Sigmoid colon (tissue), 4 donors: ENCODE measurements around the gene CEACAM18.

Experiments used
- EP300 ChIP-seq, 4 donors: sonication (generic); formaldehyde crosslinking; IDR thresholded peaks; one replicate each; pipeline ENCODE4 v1.6.1; 2017; ENCODE audit warnings: antibody characterized with exemption in 4 of 4
- POLR2A ChIP-seq, 2 donors: fragments of 450-650 bp; IDR thresholded peaks; one replicate each; pipeline ENCODE4 v1.6.1; 2016; ENCODE audit warnings: antibody characterized with exemption in 2 of 2, mild to moderate bottlenecking in 2 of 2, moderate library complexity in 2 of 2
- POLR2AphosphoS5 ChIP-seq, 4 donors: sonication (generic); formaldehyde crosslinking; IDR thresholded peaks; one replicate each; pipeline ENCODE4 v1.6.1; 2017; ENCODE audit warnings: antibody characterized with exemption in 4 of 4
- TF ChIP-seq, protein P1 (sequence below), 4 experiments: fragments of 450-650 bp in 3 of 4; fragments of 200-600 bp in 1 of 4; IDR thresholded peaks; one replicate each; pipeline ENCODE4 v1.5.1; 2016 to 2019; ENCODE audit warnings: antibody characterized with exemption in 4 of 4, mild to moderate bottlenecking in 3 of 4, moderate library complexity in 2 of 4

DNA sequence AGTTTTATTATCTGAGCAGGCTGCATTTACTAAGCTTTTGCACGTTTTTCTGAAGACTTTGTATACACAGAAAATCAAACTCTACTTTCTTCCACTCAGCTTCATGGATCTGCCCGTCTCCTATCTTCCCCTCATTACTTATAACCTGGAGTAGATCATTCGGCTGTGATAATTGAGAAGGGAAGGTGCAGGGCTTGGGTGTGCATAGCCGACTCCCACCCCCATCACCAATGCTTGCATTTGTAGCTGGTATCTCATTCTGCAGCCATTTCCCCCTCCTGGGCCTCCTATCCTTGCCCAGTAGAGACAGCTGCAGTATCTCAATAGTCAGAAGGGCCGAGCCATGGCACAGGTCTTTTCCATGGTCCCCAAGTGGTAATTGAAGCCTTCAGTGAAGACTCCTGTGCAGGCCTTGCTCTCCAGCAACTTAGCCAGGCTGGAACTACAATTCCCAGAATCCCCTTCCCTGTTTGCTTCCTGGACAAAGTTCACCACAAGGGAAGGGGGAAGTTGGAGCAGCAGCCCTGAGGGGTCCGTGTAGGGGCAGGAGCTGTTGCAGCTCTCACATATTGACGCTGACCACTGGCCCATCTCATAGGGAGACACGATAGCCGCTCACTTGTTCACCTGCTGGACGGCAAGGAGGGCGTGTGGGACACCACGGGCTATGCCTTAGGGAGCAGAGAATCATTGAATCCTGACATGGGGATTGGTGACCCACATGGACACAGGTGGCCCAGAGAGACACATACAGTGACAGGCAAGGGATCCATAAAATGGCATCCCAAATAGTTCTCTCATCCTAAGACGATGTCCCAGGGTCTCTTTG, 18.0 kb upstream of the CEACAM18 start:
- TF ChIP-seq, protein P1, sequence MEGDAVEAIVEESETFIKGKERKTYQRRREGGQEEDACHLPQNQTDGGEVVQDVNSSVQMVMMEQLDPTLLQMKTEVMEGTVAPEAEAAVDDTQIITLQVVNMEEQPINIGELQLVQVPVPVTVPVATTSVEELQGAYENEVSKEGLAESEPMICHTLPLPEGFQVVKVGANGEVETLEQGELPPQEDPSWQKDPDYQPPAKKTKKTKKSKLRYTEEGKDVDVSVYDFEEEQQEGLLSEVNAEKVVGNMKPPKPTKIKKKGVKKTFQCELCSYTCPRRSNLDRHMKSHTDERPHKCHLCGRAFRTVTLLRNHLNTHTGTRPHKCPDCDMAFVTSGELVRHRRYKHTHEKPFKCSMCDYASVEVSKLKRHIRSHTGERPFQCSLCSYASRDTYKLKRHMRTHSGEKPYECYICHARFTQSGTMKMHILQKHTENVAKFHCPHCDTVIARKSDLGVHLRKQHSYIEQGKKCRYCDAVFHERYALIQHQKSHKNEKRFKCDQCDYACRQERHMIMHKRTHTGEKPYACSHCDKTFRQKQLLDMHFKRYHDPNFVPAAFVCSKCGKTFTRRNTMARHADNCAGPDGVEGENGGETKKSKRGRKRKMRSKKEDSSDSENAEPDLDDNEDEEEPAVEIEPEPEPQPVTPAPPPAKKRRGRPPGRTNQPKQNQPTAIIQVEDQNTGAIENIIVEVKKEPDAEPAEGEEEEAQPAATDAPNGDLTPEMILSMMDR (IDR thresholded peaks at IDR 0.05): no peak
- no peak for TF ChIP-seq EP300 (IDR thresholded peaks at IDR 0.05)
- no peak for TF ChIP-seq POLR2A (IDR thresholded peaks at IDR 0.05)
- TF ChIP-seq POLR2AphosphoS5 (IDR thresholded peaks at IDR 0.05): no peak
